ENCODE data around the gene ADCY5.

DNA sequence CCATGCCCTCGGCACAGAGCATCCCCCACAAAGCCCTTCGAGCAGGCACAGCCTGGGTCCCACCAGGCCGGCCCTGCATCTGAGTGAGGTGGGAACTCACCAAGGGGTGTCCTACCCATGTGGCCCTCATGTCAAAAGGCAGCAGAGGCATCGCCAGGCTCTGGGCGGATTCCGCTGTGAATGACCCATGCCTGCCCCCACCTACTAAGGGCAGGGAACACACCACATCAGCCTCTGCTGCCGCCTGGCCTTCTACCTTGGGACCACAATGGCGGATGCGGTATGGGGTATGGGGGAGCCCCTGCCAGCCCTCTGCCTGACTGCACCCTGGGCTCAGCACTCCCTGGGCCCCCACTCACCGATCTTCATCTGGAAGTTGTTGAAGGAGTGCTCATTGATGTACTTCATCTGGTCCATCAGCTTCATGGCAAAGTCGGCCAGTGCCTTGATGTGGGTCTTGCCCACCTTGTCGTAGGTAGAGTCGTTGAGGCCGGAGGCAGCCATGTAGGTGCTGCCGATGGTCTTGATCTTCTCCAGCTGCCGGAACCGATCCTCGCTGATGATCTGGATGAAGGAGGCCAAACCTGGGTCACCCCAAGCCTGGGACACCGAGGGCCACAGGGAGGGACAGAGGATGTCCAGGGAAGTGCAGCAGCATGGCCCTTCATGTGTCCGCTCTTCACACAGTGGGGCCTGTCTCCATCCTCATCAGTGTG lies 159.3 kb downstream of the ADCY5 start:
- TF ChIP-seq YY1 (IDR thresholded peaks at IDR 0.05; ENCODE audit: insufficient read depth, insufficient read length) (no peak), ZNF274 (IDR thresholded peaks at IDR 0.05; ENCODE audit: low read depth, low read length) (no peak)

Measured in NT2/D1 (cell line).